ENCODE results near the gene SPRR2B.

DNA sequence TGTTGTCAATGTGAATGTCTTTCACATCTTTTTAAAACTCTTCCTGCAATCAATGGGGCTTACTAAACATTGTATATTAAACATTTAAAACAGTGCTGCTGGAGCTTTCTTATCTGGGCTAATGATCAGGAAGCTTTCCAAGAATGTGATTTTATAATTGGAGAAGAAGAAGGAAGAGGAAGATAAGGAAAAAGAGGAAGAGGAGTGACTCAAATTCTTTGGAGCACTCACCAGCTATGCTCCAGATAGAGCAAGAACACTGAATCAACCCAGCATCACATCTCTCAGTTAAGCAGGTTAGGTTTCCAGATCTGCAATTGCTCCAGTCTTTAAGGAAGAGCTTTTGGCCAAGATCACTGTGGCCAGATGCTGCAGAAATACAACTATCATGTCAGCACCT lies 24.4 kb upstream of the SPRR2B start:
- TF ChIP-seq, protein P1, sequence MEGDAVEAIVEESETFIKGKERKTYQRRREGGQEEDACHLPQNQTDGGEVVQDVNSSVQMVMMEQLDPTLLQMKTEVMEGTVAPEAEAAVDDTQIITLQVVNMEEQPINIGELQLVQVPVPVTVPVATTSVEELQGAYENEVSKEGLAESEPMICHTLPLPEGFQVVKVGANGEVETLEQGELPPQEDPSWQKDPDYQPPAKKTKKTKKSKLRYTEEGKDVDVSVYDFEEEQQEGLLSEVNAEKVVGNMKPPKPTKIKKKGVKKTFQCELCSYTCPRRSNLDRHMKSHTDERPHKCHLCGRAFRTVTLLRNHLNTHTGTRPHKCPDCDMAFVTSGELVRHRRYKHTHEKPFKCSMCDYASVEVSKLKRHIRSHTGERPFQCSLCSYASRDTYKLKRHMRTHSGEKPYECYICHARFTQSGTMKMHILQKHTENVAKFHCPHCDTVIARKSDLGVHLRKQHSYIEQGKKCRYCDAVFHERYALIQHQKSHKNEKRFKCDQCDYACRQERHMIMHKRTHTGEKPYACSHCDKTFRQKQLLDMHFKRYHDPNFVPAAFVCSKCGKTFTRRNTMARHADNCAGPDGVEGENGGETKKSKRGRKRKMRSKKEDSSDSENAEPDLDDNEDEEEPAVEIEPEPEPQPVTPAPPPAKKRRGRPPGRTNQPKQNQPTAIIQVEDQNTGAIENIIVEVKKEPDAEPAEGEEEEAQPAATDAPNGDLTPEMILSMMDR (IDR thresholded peaks at IDR 0.05; ENCODE audit: insufficient read depth, low read depth, low read length), result no peak
- TF ChIP-seq EZH2 (IDR thresholded peaks at IDR 0.05; ENCODE audit: insufficient read depth, low read length), result no peak

Measured in astrocyte (in vitro differentiated cells and primary cell).